A549 (cell line): ENCODE measurements around the gene EFNA5.

Experiments
- POLR2A ChIP-seq: IDR thresholded peaks from 2 replicates; pipeline ENCODE4 v1.6.1; 2012; ENCODE audit warnings: mild to moderate bottlenecking, low read length
- TF ChIP-seq, protein P1 (sequence below): IDR thresholded peaks from 2 replicates; pipeline ENCODE4 v1.6.1; 2012

DNA sequence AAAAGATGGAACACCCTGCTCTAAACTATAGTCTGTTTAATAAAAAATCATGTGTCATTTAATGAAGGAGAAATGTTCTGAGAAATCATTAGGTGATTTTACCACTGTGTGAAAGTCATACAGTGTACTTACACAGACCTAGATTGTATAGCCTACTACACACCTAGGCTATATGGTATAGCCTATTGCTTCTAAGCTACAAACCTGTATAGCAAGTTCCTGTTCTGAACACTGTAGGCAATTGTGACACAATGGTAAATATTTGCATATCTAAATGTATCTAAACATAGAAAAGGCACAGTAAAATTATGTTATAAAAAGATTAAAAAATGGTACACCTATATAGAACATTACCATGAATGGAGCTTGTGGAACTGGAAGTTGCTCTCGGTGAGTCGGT lies 40.6 kb downstream of the EFNA5 start:
- TF ChIP-seq POLR2A, result no peak
- TF ChIP-seq, protein P1, sequence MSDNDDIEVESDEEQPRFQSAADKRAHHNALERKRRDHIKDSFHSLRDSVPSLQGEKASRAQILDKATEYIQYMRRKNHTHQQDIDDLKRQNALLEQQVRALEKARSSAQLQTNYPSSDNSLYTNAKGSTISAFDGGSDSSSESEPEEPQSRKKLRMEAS, result no peak
